ENCODE data around the gene HTRA1. TPM values are rescaled to one million over a fixed set of nuclear protein-coding genes. Genes with fewer than 3 reads are reported as not detected.

The HTRA1 gene
- total RNA-seq, 1 donor from 2014 or later: 62.6 TPM

DNA sequence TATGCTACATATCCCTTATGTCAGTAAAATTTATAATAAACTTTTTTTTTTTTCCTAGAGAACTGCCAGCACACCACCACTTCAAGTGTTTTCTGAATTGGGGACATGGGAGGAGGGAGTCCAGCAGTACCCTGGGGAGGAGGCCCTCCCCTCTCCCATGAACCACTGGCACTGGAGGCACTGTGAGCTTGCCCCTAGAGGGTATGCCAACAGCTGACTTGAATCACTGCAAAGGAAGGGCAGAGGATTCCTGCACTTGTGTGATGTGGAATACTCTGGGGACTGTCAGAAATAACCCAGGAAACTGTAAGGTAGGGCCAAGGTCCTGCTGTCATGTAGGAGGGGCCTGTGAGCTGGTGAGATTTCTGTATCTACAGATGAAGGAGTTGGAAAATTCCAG lies 15.4 kb upstream of the HTRA1 start:
- H3K36me3 ChIP-seq: no peaks in the 10 kb centered on the region
- peak overlapping the region; percentile 11 for H3K27ac ChIP-seq (replicated peaks)
- peaks cover 45% of the 10 kb centered on the region for H3K4me1 ChIP-seq
- no peak for DNase-seq
- H3K4me3 ChIP-seq: no peak overlapping the region
- no peaks in the 10 kb centered on the region for H3K9me3 ChIP-seq (replicated peaks)
- intact Hi-C loops (cut with micrococcal nuclease): loop anchor here (10.0 kb wide), 1 partner anchor 109 kb away; no protein-coding TSS in a partner anchor
- no peaks in the 10 kb centered on the region for H3K27me3 ChIP-seq (ENCODE audit: low read depth)
- TF ChIP-seq, protein P1, sequence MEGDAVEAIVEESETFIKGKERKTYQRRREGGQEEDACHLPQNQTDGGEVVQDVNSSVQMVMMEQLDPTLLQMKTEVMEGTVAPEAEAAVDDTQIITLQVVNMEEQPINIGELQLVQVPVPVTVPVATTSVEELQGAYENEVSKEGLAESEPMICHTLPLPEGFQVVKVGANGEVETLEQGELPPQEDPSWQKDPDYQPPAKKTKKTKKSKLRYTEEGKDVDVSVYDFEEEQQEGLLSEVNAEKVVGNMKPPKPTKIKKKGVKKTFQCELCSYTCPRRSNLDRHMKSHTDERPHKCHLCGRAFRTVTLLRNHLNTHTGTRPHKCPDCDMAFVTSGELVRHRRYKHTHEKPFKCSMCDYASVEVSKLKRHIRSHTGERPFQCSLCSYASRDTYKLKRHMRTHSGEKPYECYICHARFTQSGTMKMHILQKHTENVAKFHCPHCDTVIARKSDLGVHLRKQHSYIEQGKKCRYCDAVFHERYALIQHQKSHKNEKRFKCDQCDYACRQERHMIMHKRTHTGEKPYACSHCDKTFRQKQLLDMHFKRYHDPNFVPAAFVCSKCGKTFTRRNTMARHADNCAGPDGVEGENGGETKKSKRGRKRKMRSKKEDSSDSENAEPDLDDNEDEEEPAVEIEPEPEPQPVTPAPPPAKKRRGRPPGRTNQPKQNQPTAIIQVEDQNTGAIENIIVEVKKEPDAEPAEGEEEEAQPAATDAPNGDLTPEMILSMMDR (IDR thresholded peaks at IDR 0.05; ENCODE audit: borderline replicate concordance): no peak

DNA sequence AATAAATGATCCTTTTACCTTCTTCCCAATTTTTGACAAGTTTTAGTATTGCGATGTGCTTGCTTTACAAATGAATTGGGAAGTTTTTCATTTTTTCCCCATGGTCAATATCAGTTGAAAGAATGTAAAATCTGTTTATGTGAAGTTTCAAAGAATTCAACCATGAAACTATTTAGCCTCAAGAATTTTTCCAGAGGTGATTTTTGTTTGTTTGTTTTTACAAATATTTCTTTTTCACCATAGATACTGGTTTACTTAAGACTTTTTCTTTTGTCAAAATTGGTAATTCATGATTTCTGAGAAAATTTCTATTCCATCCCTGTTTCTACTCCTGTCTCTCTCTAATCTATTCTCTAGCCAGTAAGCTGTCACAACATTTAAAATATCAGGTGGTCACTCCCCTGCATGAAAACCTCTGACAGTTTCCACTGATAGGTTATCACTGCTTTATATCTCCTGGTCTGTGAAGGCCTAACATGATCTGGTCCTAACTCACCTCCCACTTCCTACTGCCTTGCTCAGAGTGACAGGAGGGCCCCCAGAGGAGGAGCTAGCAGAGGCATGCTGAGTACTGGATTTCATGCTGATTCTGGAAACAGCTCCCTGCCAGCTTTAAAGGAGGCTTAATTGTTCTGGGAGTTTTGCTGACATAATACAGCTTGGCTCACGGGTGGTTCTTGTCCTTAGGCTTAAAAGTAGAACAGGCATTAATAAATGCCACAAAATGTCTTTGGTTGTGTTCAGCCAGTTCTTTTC lies 14.5 kb upstream of the HTRA1 start:
- Histone ChIP-seq H3K4me3 (no peak overlapping the region), H3K9me3 (replicated peaks) (no peaks in the 10 kb centered on the region), H3K4me1 (peaks cover 47% of the 10 kb centered on the region), H3K27me3 (ENCODE audit: low read depth) (no peaks in the 10 kb centered on the region), H3K27ac (replicated peaks) (peak overlapping the region; percentile 31), H3K36me3 (no peaks in the 10 kb centered on the region)
- no peak for DNase-seq
- intact Hi-C loops (cut with micrococcal nuclease): loop anchor here (10.0 kb wide), 1 partner anchor 108 kb away; no protein-coding TSS in a partner anchor
- TF ChIP-seq, protein P1 (IDR thresholded peaks at IDR 0.05; ENCODE audit: borderline replicate concordance): no peak

DNA sequence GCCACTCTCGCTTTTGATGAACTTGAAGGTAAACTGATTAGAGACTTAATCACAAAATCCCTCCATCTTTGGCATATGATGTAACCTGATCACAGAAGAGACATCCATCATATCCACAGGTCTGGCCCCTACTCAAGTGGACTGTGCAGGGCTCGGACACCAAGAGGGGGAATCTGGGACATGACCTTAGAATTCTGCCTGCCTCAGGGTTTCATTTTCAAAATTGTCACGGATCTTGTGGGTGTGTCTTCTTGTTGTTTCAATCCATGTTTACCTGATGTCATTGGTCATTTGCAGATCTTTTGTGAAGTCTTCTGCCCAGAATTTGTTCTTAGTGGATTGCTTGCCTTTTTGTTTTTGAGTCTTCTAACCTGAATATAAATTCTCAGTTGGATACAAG lies 12.8 kb upstream of the HTRA1 start:
- H3K27ac ChIP-seq (replicated peaks): no peak overlapping the region
- H3K4me1 ChIP-seq: peaks cover 47% of the 10 kb centered on the region
- intact Hi-C loops (cut with micrococcal nuclease): loop anchor here (10.0 kb wide), 1 partner anchor 106 kb away; no protein-coding TSS in a partner anchor
- H3K36me3 ChIP-seq: no peaks in the 10 kb centered on the region
- H3K4me3 ChIP-seq: no peak overlapping the region
- DNase-seq: no peak
- TF ChIP-seq, protein P1 (IDR thresholded peaks at IDR 0.05; ENCODE audit: borderline replicate concordance): no peak
- H3K27me3 ChIP-seq (ENCODE audit: low read depth): no peaks in the 10 kb centered on the region
- H3K9me3 ChIP-seq (replicated peaks): no peaks in the 10 kb centered on the region

DNA sequence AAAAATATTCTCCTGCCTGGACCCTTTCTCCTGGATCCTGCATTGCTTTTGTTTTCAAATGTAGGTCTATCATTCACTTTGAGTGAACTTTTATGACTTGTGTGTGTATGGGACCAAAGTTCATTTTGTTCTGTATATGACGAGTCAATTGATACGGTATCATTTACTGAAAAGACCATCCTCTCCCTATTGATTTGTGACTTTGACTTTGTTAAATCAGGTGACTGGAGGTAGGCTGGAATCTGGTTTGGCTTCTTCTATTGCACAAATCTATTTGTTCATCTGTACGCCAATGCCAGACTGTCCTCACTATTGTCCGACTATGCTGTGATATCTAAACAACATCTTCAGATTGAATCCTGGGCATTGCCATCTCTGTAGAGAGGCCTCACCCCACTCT lies 12.2 kb upstream of the HTRA1 start:
- intact Hi-C loops (cut with micrococcal nuclease): loop anchor here (10.0 kb wide), 1 partner anchor 106 kb away; no protein-coding TSS in a partner anchor
- TF ChIP-seq, protein P1 (IDR thresholded peaks at IDR 0.05; ENCODE audit: borderline replicate concordance): no peak

DNA sequence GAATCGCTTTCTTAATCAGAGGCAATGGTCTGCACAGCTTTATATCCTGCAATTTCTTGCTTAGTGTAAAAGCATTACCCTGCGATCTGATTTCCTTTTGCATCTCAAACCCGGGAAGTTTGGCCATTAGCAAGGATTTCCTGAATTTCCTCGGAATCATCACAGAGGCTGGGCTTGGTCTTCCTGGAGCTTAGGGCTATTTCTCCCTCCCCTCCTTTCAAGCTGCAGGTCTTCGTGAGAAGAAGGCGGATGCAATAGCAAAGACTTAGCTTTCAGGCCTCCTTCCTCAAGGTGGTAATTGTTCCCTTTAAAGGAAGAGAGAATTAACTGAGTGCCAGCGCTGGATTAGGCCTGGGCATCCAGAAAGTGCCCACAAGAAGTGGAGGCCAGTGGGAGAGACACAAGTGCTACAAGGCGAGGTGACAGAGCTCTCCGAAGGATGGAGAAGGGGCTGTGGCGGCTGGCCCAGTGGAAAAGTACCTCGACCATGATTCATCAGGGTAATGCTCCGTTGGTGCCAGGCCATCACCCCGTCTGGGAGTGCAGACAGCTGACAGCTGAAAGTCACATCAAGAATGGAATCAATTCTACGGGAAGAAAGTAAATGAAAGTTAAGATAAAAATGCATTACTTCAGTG lies 10.9 kb upstream of the HTRA1 start:
- intact Hi-C loops (cut with micrococcal nuclease): no loop called here
- peak overlapping the region; percentile 54 for H3K27ac ChIP-seq (replicated peaks)

More for the DNA sequence above, 12.2 kb upstream of the HTRA1 start:
- H3K9me3 ChIP-seq (replicated peaks): no peaks in the 10 kb centered on the region
- no peaks in the 10 kb centered on the region for H3K36me3 ChIP-seq
- H3K4me1 ChIP-seq: peaks cover 47% of the 10 kb centered on the region
- no peak overlapping the region for H3K4me3 ChIP-seq
- DNase-seq: no peak
- no peaks in the 10 kb centered on the region for H3K27me3 ChIP-seq (ENCODE audit: low read depth)
- H3K27ac ChIP-seq (replicated peaks): no peak overlapping the region

More for the DNA sequence above, 10.9 kb upstream of the HTRA1 start:
- no peaks in the 10 kb centered on the region for H3K36me3 ChIP-seq
- no peaks in the 10 kb centered on the region for H3K27me3 ChIP-seq (ENCODE audit: low read depth)
- DNase-seq: no peak
- H3K4me3 ChIP-seq: no peak overlapping the region
- TF ChIP-seq, protein P1 (IDR thresholded peaks at IDR 0.05; ENCODE audit: borderline replicate concordance): no peak
- peaks cover 47% of the 10 kb centered on the region for H3K4me1 ChIP-seq
- no peaks in the 10 kb centered on the region for H3K9me3 ChIP-seq (replicated peaks)
